HG03159 (cell line): ENCODE data around the gene XRCC1.

Experiments
- ATAC-seq: cut with Tn5 transposase; IDR thresholded peaks from one replicate; pipeline ENCODE4 v1.9.1; 2021; ENCODE audit warnings: mild to moderate bottlenecking, moderate library complexity; ENCODE audit not compliant: unreplicated experiment

Gene XRCC1

GRCh38 chr19:43498233-43498842 lies 77.0 kb downstream of the XRCC1 start:
- no peak for ATAC-seq

GRCh38 chr19:43496960-43497359 lies 78.4 kb downstream of the XRCC1 start:
- no peak for ATAC-seq

- ATAC-seq = no peak
These were observed 80.2 kb downstream of the XRCC1 start for GRCh38 chr19:43495082-43495481.
